ENCODE data around the gene CNTN5.
"Not testable (repeated sequence)": the region's sequence is repeated elsewhere in the genome, so short reads cannot be mapped to it uniquely, and the experiment has no call there.

The CNTN5 gene

GRCh38 chr11:100232006-100232405 is 1211.3 kb downstream of the CNTN5 start:
- Histone ChIP-seq H3K4me3 (no peak overlapping the region), H3K4me1 (no peaks in the 10 kb centered on the region), H3K36me3 (no peaks in the 10 kb centered on the region), H3K9me3 (no peaks in the 10 kb centered on the region), H3K27ac (no peak overlapping the region), H3K27me3 (no peaks in the 10 kb centered on the region)
- DNase-seq = no peak
- intact Hi-C loops (cut with DNase I; ENCODE audit: low total_unique reads) = no loop called here
- TF ChIP-seq CTCF (IDR thresholded peaks at IDR 0.05) = no peak

- no peak for TF ChIP-seq CTCF (IDR thresholded peaks at IDR 0.05)
Observed at GRCh38 chr11:100235085-100235484, 1214.3 kb downstream of the CNTN5 start.

GRCh38 chr11:100240025-100240539 is 1219.3 kb downstream of the CNTN5 start:
- intact Hi-C loops (cut with DNase I; ENCODE audit: low total_unique reads) = no loop called here
- Histone ChIP-seq H3K27ac (no peak overlapping the region), H3K4me1 (no peaks in the 10 kb centered on the region), H3K9me3 (no peaks in the 10 kb centered on the region), H3K4me3 (no peak overlapping the region), H3K36me3 (no peaks in the 10 kb centered on the region), H3K27me3 (no peaks in the 10 kb centered on the region)
- TF ChIP-seq CTCF (IDR thresholded peaks at IDR 0.05) = no peak
- no peak for DNase-seq

More at GRCh38 chr11:100235085-100235484, 1214.3 kb downstream of the CNTN5 start:
- intact Hi-C loops (cut with DNase I; ENCODE audit: low total_unique reads) = no loop called here
- Histone ChIP-seq H3K9me3 (no peaks in the 10 kb centered on the region), H3K36me3 (no peaks in the 10 kb centered on the region), H3K27me3 (no peaks in the 10 kb centered on the region), H3K27ac (no peak overlapping the region), H3K4me1 (no peaks in the 10 kb centered on the region), H3K4me3 (no peak overlapping the region)
- no peak for DNase-seq

GRCh38 chr11:100247704-100248103 is 1227.0 kb downstream of the CNTN5 start:
- Histone ChIP-seq H3K36me3 (no peaks in the 10 kb centered on the region), H3K9me3 (no peaks in the 10 kb centered on the region), H3K27me3 (no peaks in the 10 kb centered on the region), H3K4me3 (no peak overlapping the region), H3K4me1 (no peaks in the 10 kb centered on the region), H3K27ac (no peak overlapping the region)
- intact Hi-C loops (cut with DNase I; ENCODE audit: low total_unique reads) = no loop called here
- no peak for DNase-seq
- no peak for TF ChIP-seq CTCF (IDR thresholded peaks at IDR 0.05)

GRCh38 chr11:100257238-100257803 is 1236.6 kb downstream of the CNTN5 start:
- not testable (repeated sequence) for H3K4me1 ChIP-seq

GRCh38 chr11:100269516-100269915 is 1248.8 kb downstream of the CNTN5 start:
- intact Hi-C loops (cut with DNase I; ENCODE audit: low total_unique reads) = no loop called here
- Histone ChIP-seq H3K36me3 (no peaks in the 10 kb centered on the region), H3K4me3 (no peak overlapping the region), H3K27me3 (no peaks in the 10 kb centered on the region), H3K4me1 (no peaks in the 10 kb centered on the region), H3K27ac (no peak overlapping the region), H3K9me3 (no peaks in the 10 kb centered on the region)
- no peak for DNase-seq
- no peak for TF ChIP-seq CTCF (IDR thresholded peaks at IDR 0.05)

More at GRCh38 chr11:100257238-100257803, 1236.6 kb downstream of the CNTN5 start:
- DNase-seq; H3K9me3 ChIP-seq; H3K4me3 ChIP-seq; H3K27me3 ChIP-seq; intact Hi-C loops (cut with DNase I; ENCODE audit: low total_unique reads); H3K27ac ChIP-seq; H3K36me3 ChIP-seq: not testable (repeated sequence)
